ENCODE data around the gene LCMT1.

GRCh38 chr16:25083065-25083464 is 28.5 kb upstream of the LCMT1 start:
- TF ChIP-seq EZH2 (IDR thresholded peaks at IDR 0.05; ENCODE audit: borderline replicate concordance, insufficient read depth, low read depth, low read length, poor library complexity, severe bottlenecking), result no peak
- TF ChIP-seq, protein P1, sequence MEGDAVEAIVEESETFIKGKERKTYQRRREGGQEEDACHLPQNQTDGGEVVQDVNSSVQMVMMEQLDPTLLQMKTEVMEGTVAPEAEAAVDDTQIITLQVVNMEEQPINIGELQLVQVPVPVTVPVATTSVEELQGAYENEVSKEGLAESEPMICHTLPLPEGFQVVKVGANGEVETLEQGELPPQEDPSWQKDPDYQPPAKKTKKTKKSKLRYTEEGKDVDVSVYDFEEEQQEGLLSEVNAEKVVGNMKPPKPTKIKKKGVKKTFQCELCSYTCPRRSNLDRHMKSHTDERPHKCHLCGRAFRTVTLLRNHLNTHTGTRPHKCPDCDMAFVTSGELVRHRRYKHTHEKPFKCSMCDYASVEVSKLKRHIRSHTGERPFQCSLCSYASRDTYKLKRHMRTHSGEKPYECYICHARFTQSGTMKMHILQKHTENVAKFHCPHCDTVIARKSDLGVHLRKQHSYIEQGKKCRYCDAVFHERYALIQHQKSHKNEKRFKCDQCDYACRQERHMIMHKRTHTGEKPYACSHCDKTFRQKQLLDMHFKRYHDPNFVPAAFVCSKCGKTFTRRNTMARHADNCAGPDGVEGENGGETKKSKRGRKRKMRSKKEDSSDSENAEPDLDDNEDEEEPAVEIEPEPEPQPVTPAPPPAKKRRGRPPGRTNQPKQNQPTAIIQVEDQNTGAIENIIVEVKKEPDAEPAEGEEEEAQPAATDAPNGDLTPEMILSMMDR (IDR thresholded peaks at IDR 0.05), result no peak
